HG03103 (cell line): ENCODE data around the gene PIK3CA.
"Not testable (repeated sequence)": the region's sequence is repeated elsewhere in the genome, so short reads cannot be mapped to it uniquely, and the experiment has no call there.

Experiments used
- ATAC-seq: cut with Tn5 transposase; IDR thresholded peaks from one replicate; pipeline ENCODE4 v1.9.1; 2021; ENCODE audit warnings: low read depth; ENCODE audit not compliant: unreplicated experiment

PIK3CA gene

DNA sequence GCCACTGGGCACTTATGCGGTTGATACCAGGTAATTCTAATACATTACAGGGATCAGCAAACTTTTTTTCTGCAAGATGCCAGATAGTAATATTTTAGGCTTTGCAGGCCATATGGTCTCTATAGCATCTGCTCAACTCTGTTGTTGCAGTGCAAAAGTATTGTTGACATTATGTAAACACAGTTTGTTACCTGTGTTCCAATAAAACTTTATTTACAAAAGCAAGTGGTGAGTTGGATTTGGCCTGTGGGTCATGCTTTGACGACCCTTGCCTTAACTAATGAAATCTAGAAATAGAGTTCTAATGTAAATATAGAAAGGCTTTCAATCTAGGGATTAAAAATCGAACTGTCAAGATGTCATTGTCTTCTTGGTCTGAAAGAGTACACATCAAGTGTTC lies 44.4 kb downstream of the PIK3CA start:
- no peak for ATAC-seq

DNA sequence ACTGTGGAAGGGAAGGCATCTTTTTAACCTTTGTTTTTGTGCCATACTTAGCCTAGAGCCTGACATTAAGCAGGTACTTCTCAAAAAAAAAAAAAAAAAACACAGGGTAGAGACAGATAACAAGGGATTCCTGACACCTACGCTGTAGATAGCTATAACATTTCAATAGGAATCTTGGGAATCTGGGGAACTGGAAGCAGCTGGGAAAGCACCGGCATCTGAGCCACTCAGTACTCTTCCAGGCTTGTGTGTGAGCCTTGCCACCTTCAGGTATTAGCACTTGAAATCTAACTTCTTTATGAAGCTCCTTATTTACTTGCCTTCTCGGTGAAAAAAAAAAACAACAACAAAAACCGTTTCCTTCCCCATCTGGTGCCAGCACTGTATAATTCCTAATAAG lies 46.8 kb downstream of the PIK3CA start:
- no peak for ATAC-seq

DNA sequence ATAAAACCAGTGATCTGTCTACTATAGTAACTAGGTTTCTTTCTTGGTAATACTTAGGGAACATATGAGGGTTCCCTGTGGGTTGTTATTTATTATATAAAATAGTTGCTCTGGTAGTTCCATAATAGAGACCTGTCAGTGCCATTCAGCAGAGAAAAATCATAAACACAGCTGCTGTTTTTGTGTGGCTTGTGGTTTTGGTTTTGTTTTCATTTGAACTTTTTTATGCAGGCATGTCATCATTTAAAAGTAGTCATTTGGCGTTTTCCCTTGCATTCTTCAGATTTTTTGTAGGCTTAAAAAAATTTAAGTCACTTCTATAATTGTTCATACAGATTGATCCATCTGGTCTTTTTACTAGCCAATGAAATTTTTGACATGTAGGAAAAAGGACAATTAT lies 47.9 kb downstream of the PIK3CA start:
- ATAC-seq, result peak; percentile 86

DNA sequence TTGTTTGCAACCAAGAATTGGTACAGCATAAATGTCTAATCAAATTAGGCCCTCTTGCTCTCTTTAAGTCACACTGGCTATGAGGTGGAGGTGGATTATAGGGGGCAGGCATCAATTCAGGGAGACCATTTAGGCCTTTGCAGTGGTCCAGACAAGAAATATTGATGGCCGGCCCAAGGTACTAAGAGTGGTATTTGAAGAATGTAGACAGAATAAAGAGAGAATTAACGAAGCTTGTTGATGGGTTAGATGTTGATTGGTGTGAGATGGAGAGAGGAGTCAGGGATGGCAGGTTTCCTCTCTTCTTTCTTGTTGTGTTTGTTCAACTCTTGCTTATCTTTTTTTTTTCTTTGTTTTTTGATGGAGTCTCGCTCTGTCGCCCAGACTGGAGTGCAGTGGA lies 48.5 kb downstream of the PIK3CA start:
- no peak for ATAC-seq

DNA sequence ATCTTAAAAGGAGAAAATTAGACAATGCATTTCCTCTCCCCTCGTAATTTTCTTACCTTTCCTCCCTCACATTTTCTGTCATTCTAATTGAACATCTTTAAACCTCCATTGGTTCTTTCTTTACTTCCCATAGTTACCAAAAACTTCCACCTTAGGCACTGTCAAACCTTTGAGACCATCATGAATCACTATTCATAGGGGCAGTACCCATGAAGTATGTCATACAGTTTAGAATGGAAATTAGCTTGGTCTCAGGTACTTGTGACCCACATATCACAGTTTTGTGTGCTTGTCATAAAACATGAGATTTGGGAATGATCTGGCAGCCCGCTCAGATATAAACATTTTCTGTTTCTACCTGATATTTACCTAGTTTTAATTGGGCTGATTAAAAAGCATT lies 52.6 kb downstream of the PIK3CA start:
- ATAC-seq, result no peak

DNA sequence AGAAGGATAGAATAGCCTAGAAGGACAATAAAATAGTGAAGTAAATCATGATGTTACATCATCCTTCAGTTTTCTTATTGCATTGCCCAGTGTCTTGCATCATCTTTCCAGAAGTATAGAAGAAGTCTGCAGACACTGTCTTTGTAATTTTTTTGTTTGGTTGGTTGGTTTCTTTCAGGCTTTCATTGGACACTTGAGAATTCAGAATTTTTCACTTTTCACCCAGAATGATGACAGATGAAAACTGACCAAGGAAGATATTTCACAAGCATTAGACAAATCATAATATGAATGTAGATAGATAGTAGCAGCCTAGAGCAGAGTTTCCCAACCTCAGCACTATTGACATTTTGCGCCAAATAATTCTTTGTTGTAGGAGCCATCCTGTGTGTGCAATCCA lies 67.4 kb downstream of the PIK3CA start:
- ATAC-seq, result not testable (repeated sequence)

DNA sequence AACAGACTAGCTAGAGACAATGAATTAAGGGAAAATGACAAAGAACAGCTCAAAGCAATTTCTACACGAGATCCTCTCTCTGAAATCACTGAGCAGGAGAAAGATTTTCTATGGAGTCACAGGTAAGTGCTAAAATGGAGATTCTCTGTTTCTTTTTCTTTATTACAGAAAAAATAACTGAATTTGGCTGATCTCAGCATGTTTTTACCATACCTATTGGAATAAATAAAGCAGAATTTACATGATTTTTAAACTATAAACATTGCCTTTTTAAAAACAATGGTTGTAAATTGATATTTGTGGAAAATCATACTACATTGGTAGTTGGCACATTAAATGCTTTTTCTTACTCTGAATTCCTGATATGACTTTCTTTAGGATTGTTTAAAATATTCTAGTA lies 70.1 kb downstream of the PIK3CA start:
- not testable (repeated sequence) for ATAC-seq

DNA sequence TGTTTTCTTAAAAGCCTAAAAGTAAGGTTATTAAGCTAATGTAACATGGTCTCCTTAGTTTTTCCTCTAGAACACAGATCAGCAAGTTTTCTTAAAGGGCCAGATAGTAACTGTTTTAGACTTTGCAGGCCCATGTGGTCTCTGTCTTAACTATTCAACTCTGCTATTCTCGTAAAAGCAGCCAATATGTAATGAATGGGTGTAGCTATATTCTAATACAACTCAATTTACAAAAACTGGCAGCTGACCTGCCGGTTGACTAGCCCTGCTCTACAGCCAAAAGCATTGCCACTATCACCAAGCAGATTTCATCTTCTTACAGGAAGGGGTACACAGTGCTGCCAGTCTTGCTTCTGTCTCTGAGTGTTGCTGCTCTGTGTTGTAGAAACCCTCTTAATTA lies 75.4 kb downstream of the PIK3CA start:
- no peak for ATAC-seq

DNA sequence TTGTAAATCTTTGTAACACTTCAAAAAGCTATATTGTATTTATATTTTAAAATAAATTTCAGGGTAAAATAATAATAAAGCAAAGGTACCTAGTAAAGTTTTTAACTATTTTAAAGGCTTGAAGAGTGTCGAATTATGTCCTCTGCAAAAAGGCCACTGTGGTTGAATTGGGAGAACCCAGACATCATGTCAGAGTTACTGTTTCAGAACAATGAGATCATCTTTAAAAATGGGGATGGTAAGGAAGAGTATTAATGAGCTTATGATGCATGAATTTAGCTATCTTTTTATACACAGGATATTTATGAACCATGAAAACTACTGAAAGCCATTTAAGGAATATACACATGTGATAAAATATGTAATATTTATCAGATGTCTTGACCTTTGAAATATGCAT lies 76.4 kb downstream of the PIK3CA start:
- ATAC-seq, result no peak

DNA sequence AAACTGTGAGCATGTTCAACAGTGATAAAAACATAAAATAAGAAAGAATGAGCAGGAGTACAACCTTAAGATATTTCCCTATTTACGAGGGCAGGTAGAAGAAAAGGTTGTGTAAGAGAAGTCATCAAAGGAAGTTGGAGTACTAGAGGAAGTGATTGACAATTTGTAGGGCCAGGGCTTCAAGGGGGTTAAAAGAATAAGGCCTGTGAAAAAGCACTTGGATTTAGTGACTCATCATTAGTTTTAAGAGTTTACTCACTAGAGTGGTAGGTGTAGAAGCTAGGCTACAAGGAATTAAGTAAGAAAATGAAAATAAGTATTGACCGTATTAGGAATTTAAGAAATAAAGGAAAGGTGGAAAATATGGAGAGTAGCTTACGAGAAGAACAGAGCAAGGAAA lies 79.2 kb downstream of the PIK3CA start:
- ATAC-seq, result no peak

DNA sequence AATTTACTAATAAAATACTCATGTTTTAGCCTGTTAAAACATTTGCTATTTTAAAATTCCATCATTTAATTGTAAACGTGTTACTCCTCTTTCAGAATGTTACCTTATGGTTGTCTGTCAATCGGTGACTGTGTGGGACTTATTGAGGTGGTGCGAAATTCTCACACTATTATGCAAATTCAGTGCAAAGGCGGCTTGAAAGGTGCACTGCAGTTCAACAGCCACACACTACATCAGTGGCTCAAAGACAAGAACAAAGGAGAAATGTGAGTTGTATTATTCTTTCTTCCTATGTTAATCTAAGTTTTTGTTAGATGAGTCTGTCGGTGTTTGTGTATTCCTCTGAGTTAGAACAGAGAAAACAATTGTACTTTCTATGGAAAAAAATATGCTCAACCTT lies 81.0 kb downstream of the PIK3CA start:
- ATAC-seq, result no peak

DNA sequence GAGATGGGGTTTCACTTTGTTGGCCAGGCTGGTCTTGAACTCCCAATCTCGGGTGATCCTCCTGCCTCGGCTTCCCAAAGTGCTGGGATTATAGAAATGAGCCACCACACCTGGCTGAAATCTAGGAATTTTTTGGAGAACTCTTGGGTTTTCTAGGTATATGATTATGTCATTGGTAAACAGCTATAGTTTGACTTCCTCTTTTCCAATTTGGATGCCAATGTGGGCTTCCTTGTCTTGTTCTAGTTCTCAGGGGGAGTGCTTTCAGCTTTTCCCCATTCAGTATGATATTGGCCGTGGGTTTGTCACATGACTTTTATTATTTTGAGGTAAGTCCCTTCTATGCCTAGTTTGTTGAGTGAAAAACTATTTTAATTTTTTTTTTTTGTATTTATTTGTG lies 84.9 kb downstream of the PIK3CA start:
- no peak for ATAC-seq

DNA sequence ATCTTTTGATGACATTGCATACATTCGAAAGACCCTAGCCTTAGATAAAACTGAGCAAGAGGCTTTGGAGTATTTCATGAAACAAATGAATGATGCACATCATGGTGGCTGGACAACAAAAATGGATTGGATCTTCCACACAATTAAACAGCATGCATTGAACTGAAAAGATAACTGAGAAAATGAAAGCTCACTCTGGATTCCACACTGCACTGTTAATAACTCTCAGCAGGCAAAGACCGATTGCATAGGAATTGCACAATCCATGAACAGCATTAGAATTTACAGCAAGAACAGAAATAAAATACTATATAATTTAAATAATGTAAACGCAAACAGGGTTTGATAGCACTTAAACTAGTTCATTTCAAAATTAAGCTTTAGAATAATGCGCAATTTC lies 86.0 kb downstream of the PIK3CA start:
- no peak for ATAC-seq

DNA sequence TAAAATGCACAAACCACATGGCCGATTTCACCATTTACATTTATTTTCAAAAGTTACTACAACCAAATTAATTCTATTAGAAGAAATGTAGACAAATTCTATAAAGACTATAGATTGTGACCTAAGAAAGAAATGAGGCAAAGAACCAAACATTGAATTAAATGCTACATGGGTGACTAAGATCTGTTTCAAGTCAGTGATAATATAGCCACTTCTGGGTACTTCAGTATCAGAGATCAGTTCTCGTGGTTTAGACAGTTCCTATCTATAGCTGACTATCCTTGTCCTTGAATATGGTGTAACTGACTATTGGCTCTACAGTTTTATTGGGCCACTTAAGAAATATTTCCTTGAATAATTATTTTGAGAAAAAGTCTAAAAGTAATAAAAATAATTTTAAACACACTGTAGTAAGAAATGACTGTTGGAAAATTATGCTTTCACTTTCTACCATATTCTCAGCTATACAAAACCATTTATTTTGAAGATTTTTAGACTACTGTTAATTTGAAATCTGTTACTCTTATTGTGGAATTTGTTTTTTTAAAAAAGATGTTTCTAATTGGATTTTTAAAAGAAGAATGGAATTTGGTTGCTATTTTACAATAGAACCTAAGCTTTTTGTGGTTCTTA lies 88.6 kb downstream of the PIK3CA start:
- peak; percentile 73 for ATAC-seq

DNA sequence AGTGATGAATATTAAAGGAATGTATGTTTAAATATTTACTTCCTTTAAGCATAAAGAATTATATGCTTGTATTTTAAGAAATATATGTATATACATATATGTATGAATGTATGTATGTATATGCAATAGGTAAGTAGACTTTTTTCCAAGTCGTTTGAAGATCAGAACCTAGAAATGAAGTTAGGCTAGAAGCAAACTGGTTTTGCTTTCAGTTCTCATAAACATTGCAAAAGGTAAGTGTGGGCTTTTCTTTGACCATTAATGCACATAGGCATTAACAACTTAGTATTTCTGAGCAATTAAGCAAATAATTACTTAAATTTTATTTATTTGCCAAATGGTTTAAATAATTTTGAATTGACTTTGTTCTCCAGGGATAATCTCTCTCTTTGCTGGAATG lies 92.1 kb downstream of the PIK3CA start:
- ATAC-seq, result not testable (repeated sequence)

DNA sequence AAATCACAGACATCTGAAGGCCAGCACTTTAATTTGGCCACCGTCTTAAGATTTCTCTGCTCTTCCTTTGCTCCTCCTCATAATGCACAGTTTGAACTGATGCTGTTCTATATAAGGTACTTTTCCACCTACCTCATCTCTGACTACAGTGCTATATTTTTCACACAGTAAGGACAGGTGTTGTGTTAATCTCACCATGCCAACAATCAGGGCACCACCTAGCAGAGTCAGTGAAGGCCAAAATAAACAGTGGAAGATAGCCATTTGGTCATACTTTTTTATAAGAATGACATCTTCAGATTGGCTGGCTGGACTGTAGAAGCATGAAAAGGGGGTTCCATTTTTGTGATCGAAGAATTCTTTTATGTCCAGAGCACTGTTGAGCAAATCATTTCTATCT lies 94.7 kb downstream of the PIK3CA start:
- ATAC-seq, result not testable (repeated sequence)

DNA sequence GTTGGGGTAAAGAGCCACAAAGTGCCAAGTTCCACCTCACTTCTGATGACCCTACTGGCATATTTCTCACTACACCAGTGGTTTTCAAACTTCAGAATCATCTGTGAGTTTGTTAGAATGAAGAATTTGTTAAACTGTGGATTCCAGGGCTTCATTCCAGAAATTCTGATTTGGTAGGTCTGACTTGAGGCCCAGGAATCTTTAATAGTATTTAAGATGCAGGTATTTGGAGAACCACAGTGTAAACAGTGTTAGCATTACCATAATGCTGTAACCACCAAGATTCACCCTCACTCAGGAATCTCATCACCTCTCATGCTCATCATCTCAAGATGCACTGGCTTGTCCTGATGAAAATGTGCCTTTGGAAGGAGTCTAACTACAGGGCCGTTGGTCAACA lies 96.7 kb downstream of the PIK3CA start:
- ATAC-seq, result no peak

DNA sequence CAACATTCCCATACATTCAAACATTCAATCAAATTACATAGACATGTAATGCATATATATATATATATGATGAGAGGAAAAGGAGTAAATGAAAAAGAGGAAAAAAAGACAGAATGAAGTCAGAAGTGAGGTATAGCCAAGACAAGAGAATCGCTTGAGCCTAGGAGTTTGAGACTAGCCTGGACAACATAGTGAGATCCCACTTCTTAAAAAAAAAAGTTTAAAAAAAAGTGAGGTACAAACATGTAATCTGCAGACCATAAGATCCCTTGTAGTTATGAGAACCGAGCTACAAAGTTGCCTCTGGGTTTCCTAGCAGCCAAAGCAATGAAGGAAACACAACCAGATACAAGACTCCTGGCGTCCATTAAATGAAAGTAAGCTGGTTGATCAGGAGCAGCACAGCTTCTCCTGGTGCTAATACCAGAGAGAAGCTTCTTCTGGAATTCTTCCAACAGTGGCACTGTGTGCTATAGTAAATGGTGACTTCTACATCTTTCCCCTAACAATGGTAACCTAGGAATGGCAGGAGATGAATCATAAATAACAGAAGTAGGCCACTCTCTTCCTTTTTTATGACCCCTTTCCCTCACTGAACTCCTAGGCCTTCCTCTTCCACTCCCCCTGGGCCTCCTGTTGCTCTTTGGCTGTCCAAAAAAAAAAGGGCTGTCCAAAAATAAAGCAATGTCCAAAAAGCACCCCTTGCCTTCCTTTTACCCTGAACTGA lies 99.3 kb downstream of the PIK3CA start:
- ATAC-seq, result no peak

DNA sequence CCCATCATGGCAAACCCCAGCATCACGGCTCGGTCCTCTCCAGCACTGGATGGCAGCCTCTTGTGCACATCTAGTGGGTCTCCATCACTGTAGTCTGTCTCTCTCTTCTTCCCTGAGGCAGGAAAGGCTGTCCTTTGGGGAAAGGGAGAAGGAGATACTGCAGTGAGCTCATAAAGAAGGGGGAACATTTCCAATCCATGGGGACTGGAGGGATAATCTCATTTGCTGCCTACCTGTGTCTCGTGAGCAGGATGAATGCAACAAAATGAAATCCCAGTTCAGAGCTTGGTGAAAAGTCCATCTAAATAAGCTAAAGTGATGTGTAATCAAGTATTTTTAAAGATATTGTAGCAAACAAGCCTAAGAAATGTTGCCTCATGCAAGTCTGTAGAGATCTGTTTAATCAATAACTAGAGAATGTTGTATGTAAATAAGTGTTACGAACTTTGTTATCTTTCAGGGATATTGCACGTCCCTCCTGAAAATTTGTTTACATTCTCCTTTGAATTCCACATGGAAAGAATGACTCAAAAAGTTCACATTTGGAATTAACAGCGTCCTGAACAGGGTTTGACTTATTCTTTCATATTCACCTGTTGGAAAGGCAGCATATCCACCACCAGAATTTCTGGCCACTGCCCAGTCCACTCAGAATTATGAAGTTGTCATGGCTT lies 102.8 kb downstream of the PIK3CA start, which contains the start of gene KCNMB3:
KCNMB3 (minus strand) TSS at position 312 of the 674 bp plus-strand sequence; CDS start at position 188, 124 bp downstream.
- no peak for ATAC-seq

DNA sequence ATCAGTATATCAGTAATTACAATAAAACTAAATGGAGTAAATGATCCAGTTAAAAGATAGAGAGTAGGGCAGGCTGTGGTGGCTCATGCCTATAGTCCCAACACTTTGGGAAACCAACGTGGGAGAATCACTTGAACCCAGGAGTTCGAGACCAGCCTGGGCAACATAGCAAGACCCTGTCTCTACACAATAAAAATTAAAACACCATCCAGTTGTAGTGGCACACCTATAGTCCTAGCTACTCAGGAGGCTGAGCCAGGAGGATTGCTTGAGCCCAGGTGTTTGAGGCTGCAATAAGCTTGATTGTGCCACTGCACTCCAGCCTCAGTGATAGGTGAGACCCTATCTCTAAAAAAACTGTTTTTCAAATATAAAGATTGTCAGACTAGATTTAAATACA lies 108.7 kb downstream of the PIK3CA start:
- no peak for ATAC-seq

DNA sequence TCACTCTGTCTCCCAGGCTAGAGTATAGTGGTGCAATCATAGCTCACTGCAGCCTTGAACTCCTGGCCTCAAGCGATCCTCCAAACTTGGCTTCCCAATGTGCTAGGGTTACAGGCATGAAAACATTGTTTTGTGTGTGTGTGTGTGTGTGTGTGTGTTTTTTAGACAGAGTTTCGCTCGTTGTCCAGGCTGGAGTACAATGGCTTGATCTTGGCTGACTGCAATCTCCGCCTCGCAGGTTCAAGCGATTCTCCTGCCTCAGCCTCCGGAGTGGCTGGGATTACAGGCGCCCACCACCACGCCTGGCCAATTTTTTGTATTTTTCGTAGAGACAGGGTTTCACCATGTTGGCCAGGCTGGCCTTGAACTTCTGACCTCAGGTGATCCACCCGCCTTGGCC lies 109.6 kb downstream of the PIK3CA start:
- ATAC-seq, result not testable (repeated sequence)

DNA sequence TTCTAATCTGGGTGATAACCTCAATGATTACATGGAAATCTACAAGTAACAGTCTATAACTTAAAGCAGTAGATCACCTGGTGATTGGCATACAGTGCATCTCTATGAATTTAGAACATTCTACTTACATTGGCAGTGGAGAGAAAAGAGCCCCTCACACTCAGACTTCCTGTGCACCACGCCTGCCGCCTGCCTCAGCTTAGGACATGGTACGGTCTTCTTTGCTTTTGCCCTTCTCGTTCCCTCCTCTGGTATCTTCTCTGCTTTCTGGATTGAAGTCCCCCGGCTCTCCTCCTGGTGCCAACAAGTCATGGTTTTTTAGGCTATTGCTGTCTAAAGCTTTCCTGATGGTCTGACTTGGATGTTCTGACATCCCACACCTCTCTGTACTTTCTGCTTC lies 110.7 kb downstream of the PIK3CA start:
- ATAC-seq, result no peak
